ENCODE data around the gene SLC10A7. TPM values are rescaled to one million over a fixed set of nuclear protein-coding genes. Genes with fewer than 3 reads are reported as not detected.

SLC10A7 gene
- total RNA-seq, 1 donor from 2014 or later, result 11.8 TPM

DNA sequence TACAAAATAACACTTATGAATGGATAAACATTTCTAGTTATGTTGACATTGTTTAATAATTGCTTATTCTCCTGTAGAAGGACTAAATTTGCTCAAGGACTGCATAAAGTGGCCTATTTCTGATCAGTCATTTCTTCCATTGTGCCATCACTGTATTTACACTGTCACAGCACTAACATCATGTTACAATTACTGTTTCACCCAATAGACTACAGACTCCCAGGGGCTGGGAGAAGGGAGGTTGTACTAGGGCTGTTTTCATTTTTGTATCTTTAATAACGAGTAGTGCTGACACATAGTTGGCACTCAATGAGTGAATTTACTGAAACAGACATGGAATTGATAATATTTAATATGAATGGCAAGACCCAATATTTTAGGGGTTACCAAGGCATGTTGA lies 139.5 kb downstream of the SLC10A7 start:
- Mint-ChIP-seq H3K36me3 (ENCODE audit: low read depth, unreplicated experiment) (no peaks in the 10 kb centered on the region), H3K4me1 (ENCODE audit: unreplicated experiment) (peaks cover 6% of the 10 kb centered on the region), H3K4me3 (ENCODE audit: unreplicated experiment) (no peak overlapping the region), H3K9me3 (ENCODE audit: unreplicated experiment) (no peaks in the 10 kb centered on the region), H3K27me3 (ENCODE audit: unreplicated experiment) (peaks cover 5% of the 10 kb centered on the region), H3K27ac (ENCODE audit: unreplicated experiment) (no peak overlapping the region)
- DNase-seq (ENCODE audit: low spot score), result no peak
- TF ChIP-seq, protein P1, sequence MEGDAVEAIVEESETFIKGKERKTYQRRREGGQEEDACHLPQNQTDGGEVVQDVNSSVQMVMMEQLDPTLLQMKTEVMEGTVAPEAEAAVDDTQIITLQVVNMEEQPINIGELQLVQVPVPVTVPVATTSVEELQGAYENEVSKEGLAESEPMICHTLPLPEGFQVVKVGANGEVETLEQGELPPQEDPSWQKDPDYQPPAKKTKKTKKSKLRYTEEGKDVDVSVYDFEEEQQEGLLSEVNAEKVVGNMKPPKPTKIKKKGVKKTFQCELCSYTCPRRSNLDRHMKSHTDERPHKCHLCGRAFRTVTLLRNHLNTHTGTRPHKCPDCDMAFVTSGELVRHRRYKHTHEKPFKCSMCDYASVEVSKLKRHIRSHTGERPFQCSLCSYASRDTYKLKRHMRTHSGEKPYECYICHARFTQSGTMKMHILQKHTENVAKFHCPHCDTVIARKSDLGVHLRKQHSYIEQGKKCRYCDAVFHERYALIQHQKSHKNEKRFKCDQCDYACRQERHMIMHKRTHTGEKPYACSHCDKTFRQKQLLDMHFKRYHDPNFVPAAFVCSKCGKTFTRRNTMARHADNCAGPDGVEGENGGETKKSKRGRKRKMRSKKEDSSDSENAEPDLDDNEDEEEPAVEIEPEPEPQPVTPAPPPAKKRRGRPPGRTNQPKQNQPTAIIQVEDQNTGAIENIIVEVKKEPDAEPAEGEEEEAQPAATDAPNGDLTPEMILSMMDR (IDR thresholded peaks at IDR 0.05; ENCODE audit: unreplicated experiment), result no peak

- Mint-ChIP-seq H3K27me3 (ENCODE audit: unreplicated experiment) (peaks cover 5% of the 10 kb centered on the region), H3K4me1 (ENCODE audit: unreplicated experiment) (peaks cover 6% of the 10 kb centered on the region), H3K27ac (ENCODE audit: unreplicated experiment) (no peak overlapping the region), H3K4me3 (ENCODE audit: unreplicated experiment) (no peak overlapping the region), H3K9me3 (ENCODE audit: unreplicated experiment) (no peaks in the 10 kb centered on the region), H3K36me3 (ENCODE audit: low read depth, unreplicated experiment) (no peaks in the 10 kb centered on the region)
- TF ChIP-seq, protein P1 (IDR thresholded peaks at IDR 0.05; ENCODE audit: unreplicated experiment), result no peak
- no peak for DNase-seq (ENCODE audit: low spot score)
Measured at GRCh38 chr4:146381263-146381872, 140.4 kb downstream of the SLC10A7 start.

DNA sequence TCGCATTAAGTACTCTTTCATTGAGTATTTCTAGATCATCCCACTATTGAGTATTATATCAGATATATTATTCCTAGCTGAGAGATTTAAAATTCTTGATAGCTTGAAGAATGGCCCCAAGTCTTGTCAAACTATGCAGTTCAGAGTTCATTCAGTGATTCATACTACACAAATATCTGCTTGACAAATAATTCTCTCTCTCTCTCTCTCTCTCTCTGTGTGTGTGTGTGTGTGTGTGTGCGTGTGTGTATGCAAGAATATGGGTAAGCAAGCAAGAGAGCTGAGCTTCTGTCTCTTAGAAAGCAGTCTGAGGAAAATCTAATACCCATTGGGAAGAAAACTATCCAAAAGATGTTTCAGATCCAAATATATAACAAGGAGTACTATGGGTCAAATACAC lies 142.0 kb downstream of the SLC10A7 start:
- TF ChIP-seq, protein P1 (IDR thresholded peaks at IDR 0.05; ENCODE audit: unreplicated experiment), result no peak
- Mint-ChIP-seq H3K36me3 (ENCODE audit: low read depth, unreplicated experiment) (no peaks in the 10 kb centered on the region), H3K27me3 (ENCODE audit: unreplicated experiment) (peaks cover 6% of the 10 kb centered on the region), H3K27ac (ENCODE audit: unreplicated experiment) (no peak overlapping the region), H3K9me3 (ENCODE audit: unreplicated experiment) (no peaks in the 10 kb centered on the region), H3K4me3 (ENCODE audit: unreplicated experiment) (no peak overlapping the region), H3K4me1 (ENCODE audit: unreplicated experiment) (peaks cover 6% of the 10 kb centered on the region)
- DNase-seq (ENCODE audit: low spot score), result no peak

- no peak overlapping the region for H3K4me3 Mint-ChIP-seq (ENCODE audit: unreplicated experiment)
- peaks cover 6% of the 10 kb centered on the region for H3K4me1 Mint-ChIP-seq (ENCODE audit: unreplicated experiment)
- peaks cover 2% of the 10 kb centered on the region for H3K27me3 Mint-ChIP-seq (ENCODE audit: unreplicated experiment)
- H3K36me3 Mint-ChIP-seq (ENCODE audit: low read depth, unreplicated experiment), result no peaks in the 10 kb centered on the region
- no peak for DNase-seq (ENCODE audit: low spot score)
- no peaks in the 10 kb centered on the region for H3K9me3 Mint-ChIP-seq (ENCODE audit: unreplicated experiment)
- TF ChIP-seq, protein P1 (IDR thresholded peaks at IDR 0.05; ENCODE audit: unreplicated experiment), result no peak
- H3K27ac Mint-ChIP-seq (ENCODE audit: unreplicated experiment), result no peak overlapping the region
Measured at GRCh38 chr4:146371812-146372211, 149.9 kb downstream of the SLC10A7 start.

GRCh38 chr4:146370841-146371240 lies 150.9 kb downstream of the SLC10A7 start:
- H3K9me3 Mint-ChIP-seq (ENCODE audit: unreplicated experiment), result no peaks in the 10 kb centered on the region
- H3K36me3 Mint-ChIP-seq (ENCODE audit: low read depth, unreplicated experiment), result no peaks in the 10 kb centered on the region
- H3K27ac Mint-ChIP-seq (ENCODE audit: unreplicated experiment), result no peak overlapping the region
- peaks cover 6% of the 10 kb centered on the region for H3K4me1 Mint-ChIP-seq (ENCODE audit: unreplicated experiment)
- TF ChIP-seq, protein P1 (IDR thresholded peaks at IDR 0.05; ENCODE audit: unreplicated experiment), result no peak
- H3K27me3 Mint-ChIP-seq (ENCODE audit: unreplicated experiment), result peaks cover 2% of the 10 kb centered on the region
- no peak for DNase-seq (ENCODE audit: low spot score)
- H3K4me3 Mint-ChIP-seq (ENCODE audit: unreplicated experiment), result no peak overlapping the region
